WTC11 (cell line): Measurements from ENCODE around the gene DNAH1. TPM values are rescaled to one million over a fixed set of nuclear protein-coding genes. Genes with fewer than 3 reads are reported as not detected.

ENCODE experiments used
- ATAC-seq: fragments of 200-7000 bp; cut with Tn5 transposase; 2 replicates; pipeline ENCODE4 v1.10.0; 2021; ENCODE audit warnings: mild to moderate bottlenecking, moderate library complexity
- CTCF ChIA-PET: fragments of 300-600 bp; sonication (Branson Sonifier 250); formaldehyde crosslinking; loops from one replicate; lab custom pipeline; 2021; ENCODE audit warnings: antibody characterized with exemption; lab: Charles Lee
- POLR2A ChIA-PET: fragments of 350-600 bp; sonication (Branson Sonifier 250); formaldehyde crosslinking; loops from one replicate; lab custom pipeline; 2021; ENCODE audit warnings: antibody characterized with exemption; lab: Charles Lee
- DNase-seq: peaks from one replicate; pipeline ENCODE4 v3.0.0; 2021; ENCODE audit warnings: low spot score
- H3K27ac Mint-ChIP-seq: 2 replicates; pipeline ENCODE4 v1.8.0; 2021; ENCODE audit warnings: mixed read lengths
- H3K27me3 Mint-ChIP-seq: 2 replicates; pipeline ENCODE4 v1.8.0; 2021; ENCODE audit warnings: low read depth, mild to moderate bottlenecking, moderate library complexity, mixed read lengths
- H3K36me3 Mint-ChIP-seq: 2 replicates; pipeline ENCODE4 v1.8.0; 2021; ENCODE audit warnings: mixed read lengths
- H3K4me1 Mint-ChIP-seq: 2 replicates; pipeline ENCODE4 v1.8.0; 2022; ENCODE audit warnings: mixed read lengths
- H3K4me3 Mint-ChIP-seq: 2 replicates; pipeline ENCODE4 v1.8.0; 2021; ENCODE audit warnings: mild to moderate bottlenecking, moderate library complexity, mixed read lengths
- H3K9me3 Mint-ChIP-seq: 2 replicates; pipeline ENCODE4 v1.8.0; 2021; ENCODE audit warnings: mixed read lengths
- AR ChIP-seq: fragments of 250-450 bp; sonication (Bioruptor Pico); IDR thresholded peaks from 2 replicates; pipeline ENCODE4 v1.9.0; 2021; ENCODE audit warnings: mild to moderate bottlenecking
- GRHL2 ChIP-seq: fragments of 250-450 bp; sonication (Bioruptor Pico); IDR thresholded peaks from 2 replicates; pipeline ENCODE4 v1.8.0; 2022; ENCODE audit warnings: mild to moderate bottlenecking, moderate library complexity; ENCODE audit not compliant: insufficient replicate concordance, severe bottlenecking
- IRF1 ChIP-seq: sonication (generic); formaldehyde crosslinking; IDR thresholded peaks from 2 replicates; pipeline ENCODE4 v1.8.0; 2023; ENCODE audit warnings: missing genetic modification reagents
- NFATC4 ChIP-seq: fragments of 250-450 bp; sonication (Bioruptor Pico); IDR thresholded peaks from 2 replicates; pipeline ENCODE4 v1.9.0; 2021; ENCODE audit warnings: mild to moderate bottlenecking
- SMAD3 ChIP-seq: sonication (generic); formaldehyde crosslinking; IDR thresholded peaks from 2 replicates; pipeline ENCODE4 v1.8.0; 2022; ENCODE audit warnings: missing genetic modification reagents, mild to moderate bottlenecking, borderline replicate concordance
- SOX15 ChIP-seq: fragments of 250-450 bp; sonication (Bioruptor Pico); IDR thresholded peaks from 2 replicates; pipeline ENCODE4 v1.9.0; 2021; ENCODE audit warnings: mild to moderate bottlenecking
- ZNF121 ChIP-seq: sonication (generic); formaldehyde crosslinking; IDR thresholded peaks from 2 replicates; pipeline ENCODE4 v1.8.0; 2023; ENCODE audit warnings: missing genetic modification reagents
- ZNF138 ChIP-seq: sonication (generic); formaldehyde crosslinking; conservative IDR thresholded peaks from 2 replicates; pipeline ENCODE4 v1.8.1; 2022; ENCODE audit warnings: mild to moderate bottlenecking, moderate library complexity, missing genetic modification reagents
- ZNF219 ChIP-seq: sonication (generic); formaldehyde crosslinking; IDR thresholded peaks from 2 replicates; pipeline ENCODE4 v1.8.0; 2023; ENCODE audit warnings: missing genetic modification reagents, mild to moderate bottlenecking, borderline replicate concordance
- ZNF232 ChIP-seq: sonication (generic); formaldehyde crosslinking; IDR thresholded peaks from 2 replicates; pipeline ENCODE4 v1.8.0; 2022; ENCODE audit warnings: mild to moderate bottlenecking, missing genetic modification reagents
- ZNF396 ChIP-seq: fragments of 250-450 bp; sonication (Bioruptor Pico); IDR thresholded peaks from 2 replicates; pipeline ENCODE4 v1.8.0; 2021; ENCODE audit warnings: mild to moderate bottlenecking, moderate library complexity, borderline replicate concordance
- ZNF416 ChIP-seq: fragments of 250-450 bp; sonication (Bioruptor Pico); IDR thresholded peaks from 2 replicates; pipeline ENCODE4 v1.9.0; 2021; ENCODE audit warnings: mild to moderate bottlenecking, inconsistent platforms
- ZNF423 ChIP-seq: fragments of 250-450 bp; sonication (Bioruptor Pico); IDR thresholded peaks from 2 replicates; pipeline ENCODE4 v2.1.2; 2022; ENCODE audit warnings: mild to moderate bottlenecking, moderate library complexity
- total RNA-seq: library from RNA; stranded (reverse); gene quantifications from 3 replicates; pipeline ENCODE4 v1.2.3, GENCODE V29; 2021
- TF ChIP-seq, protein P1 (sequence below): sonication (generic); formaldehyde crosslinking; IDR thresholded peaks from 2 replicates; pipeline ENCODE4 v1.8.1; 2023; ENCODE audit warnings: mild to moderate bottlenecking, missing genetic modification reagents
- TF ChIP-seq, protein P2 (sequence below): sonication (generic); formaldehyde crosslinking; conservative IDR thresholded peaks from 2 replicates; pipeline ENCODE4 v1.8.1; 2023; ENCODE audit warnings: mild to moderate bottlenecking, low read depth, missing genetic modification reagents, moderate library complexity

The DNAH1 gene
- total RNA-seq, 1 experiment from 2014 or later: 1.5 TPM

DNA sequence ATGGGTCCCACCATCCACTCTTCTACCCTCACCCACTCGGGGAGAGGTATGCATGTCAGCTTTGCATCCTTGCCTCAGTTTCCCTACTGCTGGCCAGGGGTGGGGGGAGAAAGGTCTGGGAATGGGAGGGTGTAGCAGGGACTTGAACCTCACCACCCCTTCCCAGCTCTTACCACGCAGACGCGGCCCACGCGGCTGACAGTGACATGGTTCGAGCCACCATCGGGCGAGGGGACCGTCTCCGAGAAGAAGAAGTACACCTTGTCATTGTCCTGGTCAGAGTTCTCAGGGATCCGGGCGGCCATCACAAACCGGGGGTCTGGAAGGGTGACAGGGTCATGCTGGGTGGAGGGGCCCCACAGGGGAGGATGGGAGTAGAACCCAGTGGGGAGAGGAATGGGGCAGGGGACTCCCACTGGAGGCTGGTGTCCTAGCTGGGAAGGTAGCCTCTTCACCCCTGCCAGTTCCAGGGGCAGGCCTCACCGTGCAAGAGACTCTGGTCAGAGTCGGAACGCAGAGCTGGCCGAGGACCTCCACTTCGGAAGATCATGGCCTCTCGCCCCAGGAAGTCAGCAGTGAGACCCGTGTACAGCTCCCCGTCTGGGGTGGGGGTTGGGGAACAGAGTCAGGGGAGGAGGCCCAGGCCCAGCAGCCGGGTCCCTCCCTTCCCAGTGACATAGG lies 125.1 kb downstream of the DNAH1 start:
- Mint-ChIP-seq H3K4me3 (no peak overlapping the region), H3K9me3 (no peaks in the 10 kb centered on the region), H3K27ac (no peak overlapping the region), H3K27me3 (no peaks in the 10 kb centered on the region), H3K4me1 (peaks cover 2% of the 10 kb centered on the region; the same call in 1 of the 2 replicates)
- ChIA-PET CTCF (interaction anchor here (1.3 to 1.5 kb wide), 2 partner anchors 14 to 220 kb away, joined by 3 read pairs; no protein-coding TSS in a partner anchor), POLR2A (no interaction called here)
- ATAC-seq (no peak), DNase-seq (no peak)
- TF ChIP-seq SMAD3 (CRISPR knock-in tag) (no peak), ZNF232 (no peak), AR (no peak), ZNF219 (no peak)
- TF ChIP-seq, all 79 proteins: peak for 0
- no peaks in the 10 kb centered on the region for H3K36me3 Mint-ChIP-seq

- H3K4me3 Mint-ChIP-seq: no peak overlapping the region
- H3K9me3 Mint-ChIP-seq: no peaks in the 10 kb centered on the region
- no peak overlapping the region for H3K27ac Mint-ChIP-seq
- TF ChIP-seq GRHL2 (CRISPR knock-in tag) (no peak), ZNF416 (no peak), ZNF396 (CRISPR knock-in tag) (no peak)
- TF ChIP-seq, protein P1, sequence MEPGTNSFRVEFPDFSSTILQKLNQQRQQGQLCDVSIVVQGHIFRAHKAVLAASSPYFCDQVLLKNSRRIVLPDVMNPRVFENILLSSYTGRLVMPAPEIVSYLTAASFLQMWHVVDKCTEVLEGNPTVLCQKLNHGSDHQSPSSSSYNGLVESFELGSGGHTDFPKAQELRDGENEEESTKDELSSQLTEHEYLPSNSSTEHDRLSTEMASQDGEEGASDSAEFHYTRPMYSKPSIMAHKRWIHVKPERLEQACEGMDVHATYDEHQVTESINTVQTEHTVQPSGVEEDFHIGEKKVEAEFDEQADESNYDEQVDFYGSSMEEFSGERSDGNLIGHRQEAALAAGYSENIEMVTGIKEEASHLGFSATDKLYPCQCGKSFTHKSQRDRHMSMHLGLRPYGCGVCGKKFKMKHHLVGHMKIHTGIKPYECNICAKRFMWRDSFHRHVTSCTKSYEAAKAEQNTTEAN: no peak
- no peaks in the 10 kb centered on the region for H3K36me3 Mint-ChIP-seq
- POLR2A ChIA-PET: no interaction called here
- H3K4me1 Mint-ChIP-seq: peaks cover 3% of the 10 kb centered on the region; the same call in 1 of the 2 replicates
- CTCF ChIA-PET: interaction anchor here (1.3 kb wide), 1 partner anchor 221 kb away, joined by 3 read pairs; no protein-coding TSS in a partner anchor
- no peak for DNase-seq
- ATAC-seq: no peak
- H3K27me3 Mint-ChIP-seq: no peaks in the 10 kb centered on the region; the same call in 1 of the 2 replicates
These were observed 125.7 kb downstream of the DNAH1 start for GRCh38 chr3:52441772-52442332.

- Mint-ChIP-seq H3K4me3 (no peak overlapping the region), H3K36me3 (no peaks in the 10 kb centered on the region), H3K4me1 (peaks cover 7% of the 10 kb centered on the region; the same call in 1 of the 2 replicates), H3K27me3 (no peaks in the 10 kb centered on the region; the same call in 1 of the 2 replicates), H3K27ac (peak overlapping the region; percentile 63; the same call in 1 of the 2 replicates), H3K9me3 (no peaks in the 10 kb centered on the region)
- DNase-seq (no peak), ATAC-seq (no peak)
- TF ChIP-seq IRF1 (no peak), SOX15 (CRISPR knock-in tag) (no peak), NFATC4 (no peak), ZNF138 (CRISPR knock-in tag) (no peak), ZNF121 (CRISPR knock-in tag) (no peak), ZNF423 (CRISPR knock-in tag) (no peak)
- TF ChIP-seq, protein P1: no peak
- TF ChIP-seq, protein P2, sequence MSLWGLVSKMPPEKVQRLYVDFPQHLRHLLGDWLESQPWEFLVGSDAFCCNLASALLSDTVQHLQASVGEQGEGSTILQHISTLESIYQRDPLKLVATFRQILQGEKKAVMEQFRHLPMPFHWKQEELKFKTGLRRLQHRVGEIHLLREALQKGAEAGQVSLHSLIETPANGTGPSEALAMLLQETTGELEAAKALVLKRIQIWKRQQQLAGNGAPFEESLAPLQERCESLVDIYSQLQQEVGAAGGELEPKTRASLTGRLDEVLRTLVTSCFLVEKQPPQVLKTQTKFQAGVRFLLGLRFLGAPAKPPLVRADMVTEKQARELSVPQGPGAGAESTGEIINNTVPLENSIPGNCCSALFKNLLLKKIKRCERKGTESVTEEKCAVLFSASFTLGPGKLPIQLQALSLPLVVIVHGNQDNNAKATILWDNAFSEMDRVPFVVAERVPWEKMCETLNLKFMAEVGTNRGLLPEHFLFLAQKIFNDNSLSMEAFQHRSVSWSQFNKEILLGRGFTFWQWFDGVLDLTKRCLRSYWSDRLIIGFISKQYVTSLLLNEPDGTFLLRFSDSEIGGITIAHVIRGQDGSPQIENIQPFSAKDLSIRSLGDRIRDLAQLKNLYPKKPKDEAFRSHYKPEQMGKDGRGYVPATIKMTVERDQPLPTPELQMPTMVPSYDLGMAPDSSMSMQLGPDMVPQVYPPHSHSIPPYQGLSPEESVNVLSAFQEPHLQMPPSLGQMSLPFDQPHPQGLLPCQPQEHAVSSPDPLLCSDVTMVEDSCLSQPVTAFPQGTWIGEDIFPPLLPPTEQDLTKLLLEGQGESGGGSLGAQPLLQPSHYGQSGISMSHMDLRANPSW: no peak
- CTCF ChIA-PET: interaction anchor here (1.3 to 6.1 kb wide), 2 partner anchors 10 to 222 kb away, joined by 3 to 43 read pairs; no protein-coding TSS in a partner anchor
- POLR2A ChIA-PET: no interaction called here
These were observed 126.5 kb downstream of the DNAH1 start for GRCh38 chr3:52442409-52443267.
